Stimulated activated CD4-positive, alpha-beta T cell treated with anti-CD3 and anti-CD28 coated beads, TNF-alpha, amount 100 ng/mL, for 48 hours (primary cell): ENCODE data around the gene ZDHHC9.

Source experiments
- DNase-seq, 3 donors: peaks; one replicate each; pipeline ENCODE4 v3.0.0-alpha.2; 2020; ENCODE audit warnings: low read depth in 3 of 3

Gene ZDHHC9

GRCh38 chrX:129763666-129764065 lies 80.0 kb downstream of the ZDHHC9 start:
- DNase-seq, result no peak

DNA sequence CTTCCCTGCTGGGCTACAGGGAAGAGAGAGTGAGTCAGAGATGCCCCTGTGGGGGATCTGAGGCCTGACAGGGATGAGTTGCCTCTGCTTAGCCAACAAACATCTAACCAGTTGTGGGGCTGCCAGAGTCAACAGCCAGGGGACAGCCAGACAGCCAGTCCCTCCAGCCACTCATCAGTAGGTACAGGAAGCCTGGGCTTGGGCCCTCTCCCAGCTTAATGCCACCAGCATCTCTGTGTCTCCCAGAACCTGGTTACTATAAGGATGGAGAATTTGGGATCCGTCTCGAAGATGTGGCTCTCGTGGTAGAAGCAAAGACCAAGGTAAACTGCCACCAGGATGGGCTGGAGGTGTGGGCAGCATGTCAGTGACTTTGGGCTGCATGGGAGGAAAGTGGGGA lies 81.2 kb downstream of the ZDHHC9 start:
- DNase-seq, result no peak

GRCh38 chrX:129761596-129761995 lies 82.1 kb downstream of the ZDHHC9 start:
- no peak for DNase-seq

DNA sequence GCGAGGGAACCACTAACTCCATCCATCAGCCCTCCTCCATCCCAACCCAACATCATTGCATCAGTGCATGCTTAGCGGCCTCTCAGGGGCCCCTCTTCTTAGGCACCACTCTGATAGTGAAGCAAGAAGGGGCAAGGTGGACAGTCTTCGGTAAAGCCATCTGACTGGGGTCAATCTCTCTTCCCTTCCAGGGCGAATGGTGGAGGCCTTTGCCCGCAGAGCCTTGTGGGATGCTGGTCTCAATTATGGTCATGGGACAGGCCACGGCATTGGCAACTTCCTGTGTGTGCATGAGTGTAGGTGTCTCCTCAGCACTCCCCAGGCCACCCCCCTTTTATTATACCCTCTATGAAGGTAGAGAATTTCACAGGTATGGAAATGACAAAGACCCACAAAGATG lies 82.7 kb downstream of the ZDHHC9 start:
- DNase-seq, result no peak

GRCh38 chrX:129760155-129760554 lies 83.5 kb downstream of the ZDHHC9 start:
- no peak for DNase-seq

DNA sequence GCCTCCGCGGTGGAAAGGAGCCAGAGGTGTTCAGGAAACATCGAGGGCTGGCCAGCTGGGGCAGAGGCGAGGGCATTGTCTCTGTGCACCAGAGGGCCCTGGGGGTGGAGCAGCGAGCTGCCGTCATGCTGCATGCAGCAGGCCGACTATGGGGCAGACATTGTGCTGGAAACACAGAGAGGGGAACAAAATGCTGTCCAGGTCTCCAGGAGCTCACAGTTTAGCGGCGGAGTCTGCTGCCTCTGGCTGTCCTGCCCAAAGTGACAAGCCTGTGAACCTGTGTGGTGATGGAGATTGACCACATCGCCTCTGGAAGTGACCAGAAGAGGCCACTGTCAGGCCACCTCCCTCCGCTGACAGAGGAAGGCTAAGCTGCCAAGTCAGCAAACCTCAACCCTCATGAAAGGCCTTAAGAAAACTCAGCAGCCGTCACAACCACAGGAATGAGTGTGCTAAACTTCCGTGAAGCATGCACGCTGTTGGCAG lies 84.1 kb downstream of the ZDHHC9 start:
- DNase-seq, result peak in 2 of 3 donors; percentile 42 to 45

GRCh38 chrX:129755779-129756650 lies 87.7 kb downstream of the ZDHHC9 start:
- DNase-seq, result no peak

GRCh38 chrX:129754056-129755024 lies 89.3 kb downstream of the ZDHHC9 start:
- no peak for DNase-seq
